ENCODE results near the gene KIAA0232. TPM values are rescaled to one million over a fixed set of nuclear protein-coding genes. Genes with fewer than 3 reads are reported as not detected.

Gene KIAA0232
- total RNA-seq, 1 experiment from 2014 or later = 28.5 TPM

GRCh38 chr4:6772223-6772928 lies 10.2 kb upstream of the KIAA0232 start:
- H3K27me3 ChIP-seq (ENCODE audit: insufficient read depth, low read length) = no peaks in the 10 kb centered on the region
- H3K56ac ChIP-seq (ENCODE audit: insufficient read length, low read depth, low read length) = no peak overlapping the region
- no peak overlapping the region for H3K27ac Mint-ChIP-seq
- no peak overlapping the region for H3K14ac ChIP-seq (ENCODE audit: insufficient read depth, low read length)
- no peaks in the 10 kb centered on the region for H3K9me3 ChIP-seq (ENCODE audit: control insufficient read depth, low read depth, low read length)
- no peak overlapping the region for H2AFZ ChIP-seq (ENCODE audit: low read length)
- no peaks in the 10 kb centered on the region for H4K20me1 ChIP-seq (ENCODE audit: control insufficient read depth, insufficient read depth, insufficient read length)
- no peak overlapping the region for H4K8ac ChIP-seq (replicated peaks; ENCODE audit: insufficient read length, low read depth, low read length)
- H2AK5ac ChIP-seq (ENCODE audit: insufficient read length, low read length) = no peak overlapping the region
- no CpG with 5 or more reads among the region's 10 CpGs for WGBS (ENCODE audit: extremely low coverage, insufficient read length, low lambda C conversion rate)
- H3K4me2 ChIP-seq (ENCODE audit: insufficient read depth, insufficient read length, low read length) = no peak overlapping the region
- H2BK12ac ChIP-seq (ENCODE audit: insufficient read length, low read depth, low read length) = no peak overlapping the region
- no peak overlapping the region for H3K27ac ChIP-seq (ENCODE audit: insufficient read length, low read depth, low read length)
- no peak overlapping the region for H3T11ph ChIP-seq (ENCODE audit: low read length)
- no peak overlapping the region for H4K5ac ChIP-seq (ENCODE audit: insufficient read length, low read depth, low read length)
- H2BK15ac ChIP-seq (ENCODE audit: low read depth, low read length) = no peak overlapping the region
- H3K27me3 Mint-ChIP-seq (ENCODE audit: low read depth) = peaks cover 21% of the 10 kb centered on the region
- no peaks in the 10 kb centered on the region for H3K23me2 ChIP-seq (ENCODE audit: insufficient read length, low read depth, low read length, poor library complexity, severe bottlenecking)
- H3K79me1 ChIP-seq (ENCODE audit: insufficient read depth, low read depth, low read length, poor library complexity, severe bottlenecking) = no peaks in the 10 kb centered on the region
- H2BK5ac ChIP-seq (ENCODE audit: insufficient read length, low read length) = no peak overlapping the region
- H3K18ac ChIP-seq (ENCODE audit: insufficient read length, low read depth, low read length) = no peak overlapping the region
- no peak overlapping the region for H3K4ac ChIP-seq (ENCODE audit: low read depth, low read length)
- no peak overlapping the region for H3K9ac ChIP-seq (ENCODE audit: extremely low read depth, insufficient read length, low read length)
- TF ChIP-seq, protein P1, sequence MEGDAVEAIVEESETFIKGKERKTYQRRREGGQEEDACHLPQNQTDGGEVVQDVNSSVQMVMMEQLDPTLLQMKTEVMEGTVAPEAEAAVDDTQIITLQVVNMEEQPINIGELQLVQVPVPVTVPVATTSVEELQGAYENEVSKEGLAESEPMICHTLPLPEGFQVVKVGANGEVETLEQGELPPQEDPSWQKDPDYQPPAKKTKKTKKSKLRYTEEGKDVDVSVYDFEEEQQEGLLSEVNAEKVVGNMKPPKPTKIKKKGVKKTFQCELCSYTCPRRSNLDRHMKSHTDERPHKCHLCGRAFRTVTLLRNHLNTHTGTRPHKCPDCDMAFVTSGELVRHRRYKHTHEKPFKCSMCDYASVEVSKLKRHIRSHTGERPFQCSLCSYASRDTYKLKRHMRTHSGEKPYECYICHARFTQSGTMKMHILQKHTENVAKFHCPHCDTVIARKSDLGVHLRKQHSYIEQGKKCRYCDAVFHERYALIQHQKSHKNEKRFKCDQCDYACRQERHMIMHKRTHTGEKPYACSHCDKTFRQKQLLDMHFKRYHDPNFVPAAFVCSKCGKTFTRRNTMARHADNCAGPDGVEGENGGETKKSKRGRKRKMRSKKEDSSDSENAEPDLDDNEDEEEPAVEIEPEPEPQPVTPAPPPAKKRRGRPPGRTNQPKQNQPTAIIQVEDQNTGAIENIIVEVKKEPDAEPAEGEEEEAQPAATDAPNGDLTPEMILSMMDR (conservative IDR thresholded peaks at IDR 0.05) = no peak
- peaks cover 3 to 11% of the 10 kb centered on the region in 2 experiments; a peak in 3 of 4 replicates for H3K4me1 Mint-ChIP-seq
- DNase-seq = no peak
- no peaks in the 10 kb centered on the region for H3K9me3 Mint-ChIP-seq
- no peak overlapping the region for H4K91ac ChIP-seq (ENCODE audit: insufficient read length, low read depth, low read length)
- H3K4me1 ChIP-seq (ENCODE audit: insufficient read depth, low read length) = no peaks in the 10 kb centered on the region
- H3K36me3 Mint-ChIP-seq (ENCODE audit: insufficient read depth in 1 of 3, low read depth in 3 of 3) = no peaks in the 10 kb centered on the region
- no peaks in the 10 kb centered on the region for H3K79me2 ChIP-seq (ENCODE audit: insufficient read depth, low read length)
- H2BK20ac ChIP-seq (ENCODE audit: low read depth, low read length, poor library complexity, severe bottlenecking) = no peak overlapping the region
- no peak overlapping the region for H2BK120ac ChIP-seq (ENCODE audit: low read depth, low read length, poor library complexity, severe bottlenecking)
- H3K4me3 Mint-ChIP-seq = no peak overlapping the region
- H3K23ac ChIP-seq (ENCODE audit: insufficient read length, low read depth, low read length) = no peak overlapping the region

Measured in H9 (cell line).